Calu3 (cell line): Measurements from ENCODE around the gene TNPO3. TPM values are rescaled to one million over a fixed set of nuclear protein-coding genes. Genes with fewer than 3 reads are reported as not detected.

Source experiments
- BruUV-seq: library from RNA; stranded (reverse); fragments of 400-500 nt; replicated peaks from 2 replicates; lab custom pipeline; 2021; lab: Mats Ljungman, UMichigan
- CTCF ChIA-PET: fragments of 300-600 bp; sonication (Branson Sonifier 250); formaldehyde crosslinking; loops from one replicate; lab custom pipeline; 2022; ENCODE audit warnings: antibody characterized with exemption; lab: Charles Lee
- DNase-seq: peaks from one replicate; pipeline ENCODE4 v3.0.0; 2022
- H3K27ac Mint-ChIP-seq: one replicate; pipeline ENCODE4 v1.8.0; 2022; ENCODE audit warnings: mixed read lengths; ENCODE audit not compliant: unreplicated experiment
- H3K27me3 Mint-ChIP-seq: one replicate; pipeline ENCODE4 v1.8.0; 2022; ENCODE audit warnings: mixed read lengths; ENCODE audit not compliant: unreplicated experiment
- H3K36me3 Mint-ChIP-seq: one replicate; pipeline ENCODE4 v1.8.0; 2022; ENCODE audit warnings: mild to moderate bottlenecking, moderate library complexity, mixed read lengths; ENCODE audit not compliant: insufficient read depth, unreplicated experiment
- H3K4me1 Mint-ChIP-seq: one replicate; pipeline ENCODE4 v1.8.0; 2022; ENCODE audit warnings: mild to moderate bottlenecking, low read depth, mixed read lengths; ENCODE audit not compliant: unreplicated experiment
- H3K4me3 Mint-ChIP-seq: one replicate; pipeline ENCODE4 v1.8.0; 2022; ENCODE audit warnings: mild to moderate bottlenecking, low read depth, moderate library complexity, mixed read lengths; ENCODE audit not compliant: unreplicated experiment
- H3K9me3 Mint-ChIP-seq: one replicate; pipeline ENCODE4 v1.8.0; 2022; ENCODE audit warnings: low read depth, mixed read lengths; ENCODE audit not compliant: unreplicated experiment
- CTCF ChIP-seq: fragments of 200-600 bp; IDR thresholded peaks from one replicate; pipeline ENCODE4 v1.8.0; 2022; ENCODE audit warnings: antibody characterized with exemption; ENCODE audit not compliant: unreplicated experiment
- intact Hi-C: fragments of 100-400 bp; cut with micrococcal nuclease; formaldehyde crosslinking; loops from one replicate; pipeline ENCODE4 v1.10.0; 2022; ENCODE audit not compliant: unreplicated experiment
- total RNA-seq: library from RNA; stranded (reverse); gene quantifications from 2 replicates; pipeline ENCODE4 v1.2.3, GENCODE V29; 2022

TNPO3 gene
- total RNA-seq, 1 experiment from 2014 or later: 47.1 TPM

DNA sequence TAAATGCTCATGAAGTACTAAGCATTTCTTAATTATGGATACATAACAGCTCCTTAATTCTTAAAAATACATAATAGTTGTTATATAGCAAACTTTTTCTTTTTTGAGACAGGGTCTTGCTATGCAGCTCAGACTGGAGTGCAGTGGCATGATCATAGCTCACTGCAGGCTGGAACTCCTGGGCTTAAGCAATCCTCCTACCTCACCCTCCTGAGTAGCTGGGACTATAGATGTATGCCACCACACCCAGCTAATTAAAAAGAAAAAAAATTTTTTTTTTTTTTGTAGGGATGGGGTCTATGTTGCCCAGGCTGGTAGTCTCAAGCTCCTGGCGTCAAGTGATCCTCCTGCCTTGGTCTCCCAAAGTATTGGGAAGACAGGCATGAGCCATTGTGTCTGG, 86.3 kb downstream of the TNPO3 start:
- no peaks in the 10 kb centered on the region for H3K9me3 Mint-ChIP-seq
- H3K27ac Mint-ChIP-seq: no peak overlapping the region
- no peak for DNase-seq
- H3K27me3 Mint-ChIP-seq: no peaks in the 10 kb centered on the region
- TF ChIP-seq CTCF: no peak
- no peaks in the 10 kb centered on the region for H3K4me1 Mint-ChIP-seq
- BruUV-seq: no TSS peak
- H3K4me3 Mint-ChIP-seq: no peak overlapping the region
- CTCF ChIA-PET: no interaction called here
- intact Hi-C loops: no loop called here
- H3K36me3 Mint-ChIP-seq: peaks cover 43% of the 10 kb centered on the region

GRCh38 chr7:128963327-128963757, 91.6 kb downstream of the TNPO3 start:
- Mint-ChIP-seq H3K36me3 (peaks cover 38% of the 10 kb centered on the region), H3K4me3 (no peak overlapping the region), H3K4me1 (peaks cover 13% of the 10 kb centered on the region), H3K27ac (no peak overlapping the region), H3K9me3 (no peaks in the 10 kb centered on the region), H3K27me3 (no peaks in the 10 kb centered on the region)
- no peak for TF ChIP-seq CTCF
- no peak for DNase-seq
- no TSS peak for BruUV-seq
- intact Hi-C loops: no loop called here
- CTCF ChIA-PET: no interaction called here

- CTCF ChIA-PET: no interaction called here
- no TSS peak for BruUV-seq
- Mint-ChIP-seq H3K36me3 (peaks cover 36% of the 10 kb centered on the region), H3K27me3 (no peaks in the 10 kb centered on the region), H3K4me1 (peaks cover 15% of the 10 kb centered on the region), H3K9me3 (no peaks in the 10 kb centered on the region), H3K4me3 (no peak overlapping the region), H3K27ac (no peak overlapping the region)
- no peak for TF ChIP-seq CTCF
- intact Hi-C loops: no loop called here
- no peak for DNase-seq
Observed at GRCh38 chr7:128962899-128963298, 92.0 kb downstream of the TNPO3 start.

DNA sequence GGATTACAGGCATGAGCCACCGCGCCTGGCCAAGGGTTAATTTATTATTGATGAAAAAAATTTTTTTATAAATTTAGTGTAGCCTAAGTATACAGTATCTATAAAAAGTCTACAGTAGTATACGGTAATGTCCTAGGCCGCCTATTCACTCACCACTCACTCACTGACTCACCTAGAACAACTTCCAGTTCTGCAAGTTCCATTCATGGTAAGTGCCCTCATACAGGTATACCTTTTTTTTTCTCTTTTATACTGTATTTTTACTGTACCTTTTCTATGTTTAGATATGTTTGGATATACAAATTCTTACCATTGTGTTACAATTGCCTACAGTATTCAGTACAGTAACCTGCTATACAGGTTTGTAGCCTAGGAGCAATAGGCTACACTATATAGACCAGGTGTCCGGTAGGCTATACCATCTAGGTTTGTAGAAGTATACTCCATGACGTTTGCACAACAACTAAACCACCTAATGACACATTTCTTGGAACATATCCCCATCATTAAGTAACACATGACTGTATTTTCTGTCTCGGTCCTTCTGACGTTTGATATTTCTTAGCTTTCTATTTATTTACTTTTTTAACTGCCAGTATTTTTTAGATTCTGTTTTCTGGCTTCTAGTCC, 93.8 kb downstream of the TNPO3 start:
- TF ChIP-seq CTCF: no peak
- no peak for DNase-seq
- intact Hi-C loops: no loop called here
- Mint-ChIP-seq H3K4me3 (no peak overlapping the region), H3K4me1 (peaks cover 24% of the 10 kb centered on the region), H3K9me3 (no peaks in the 10 kb centered on the region), H3K27ac (no peak overlapping the region), H3K36me3 (peaks cover 51% of the 10 kb centered on the region), H3K27me3 (no peaks in the 10 kb centered on the region)
- CTCF ChIA-PET: no interaction called here
- BruUV-seq: no TSS peak
